SK-N-MC (cell line): Measurements from ENCODE around the gene SPCS2.

Experiments used
- EZH2 ChIP-seq: fragments of 200-600 bp; sonication (generic); IDR thresholded peaks from one replicate; pipeline ENCODE4 v1.6.1; 2017; ENCODE audit warnings: antibody characterized with exemption
- POLR2AphosphoS5 ChIP-seq: IDR thresholded peaks from 2 replicates; pipeline ENCODE4 v1.6.1; 2012; ENCODE audit warnings: mild to moderate bottlenecking, low read depth, low read length, borderline replicate concordance

- TF ChIP-seq POLR2AphosphoS5: no peak
- no peak for TF ChIP-seq EZH2
Measured at GRCh38 chr11:74949753-74950137, 679 bp downstream of the SPCS2 start.
